Measurements from ENCODE around the gene EIF2AK3.

Gene EIF2AK3

GRCh38 chr2:88638123-88638650, 10.9 kb upstream of the EIF2AK3 start:
- no peak for TF ChIP-seq CTCF (IDR thresholded peaks at IDR 0.05; ENCODE audit: low read depth, low read length, missing control alignments)
- no peak for DNase-seq (ENCODE audit: low read depth)
- no peak overlapping the region for H3K4me3 ChIP-seq (ENCODE audit: low read depth, low read length)

- no peak for DNase-seq (ENCODE audit: low read depth)
- H3K4me3 ChIP-seq (ENCODE audit: low read depth, low read length): no peak overlapping the region
- TF ChIP-seq CTCF (IDR thresholded peaks at IDR 0.05; ENCODE audit: low read depth, low read length, missing control alignments): no peak
Observed at GRCh38 chr2:88637464-88637863, 10.2 kb upstream of the EIF2AK3 start.

- no peak for TF ChIP-seq CTCF (IDR thresholded peaks at IDR 0.05; ENCODE audit: low read depth, low read length, missing control alignments)
- no peak overlapping the region for H3K4me3 ChIP-seq (ENCODE audit: low read depth, low read length)
- DNase-seq (ENCODE audit: low read depth): no peak
Observed at GRCh38 chr2:88636026-88636425, 8.8 kb upstream of the EIF2AK3 start.

GRCh38 chr2:88632569-88632968, 5.3 kb upstream of the EIF2AK3 start:
- DNase-seq (ENCODE audit: low read depth): no peak
- no peak overlapping the region for H3K4me3 ChIP-seq (ENCODE audit: low read depth, low read length)
- TF ChIP-seq CTCF (IDR thresholded peaks at IDR 0.05; ENCODE audit: low read depth, low read length, missing control alignments): no peak

GRCh38 chr2:88628571-88628939, 1.3 kb upstream of the EIF2AK3 start:
- DNase-seq (ENCODE audit: low read depth): no peak
- no peak for TF ChIP-seq CTCF (IDR thresholded peaks at IDR 0.05; ENCODE audit: low read depth, low read length, missing control alignments)
- H3K4me3 ChIP-seq (ENCODE audit: low read depth, low read length): peak overlapping the region; percentile 72

- DNase-seq (ENCODE audit: low read depth): peak; percentile 80
- H3K4me3 ChIP-seq (ENCODE audit: low read depth, low read length): peak overlapping the region; percentile 72
- TF ChIP-seq CTCF (IDR thresholded peaks at IDR 0.05; ENCODE audit: low read depth, low read length, missing control alignments): no peak
Observed at GRCh38 chr2:88627856-88628570, 749 bp upstream of the EIF2AK3 start.

Data from GM12864 (cell line).